KOPT-K1 (cell line): ENCODE results near the gene ZNF512B.
"Not testable (repeated sequence)": the region's sequence is repeated elsewhere in the genome, so short reads cannot be mapped to it uniquely, and the experiment has no call there.

Source experiments
- H3K27ac ChIP-seq: fragments of 200-600 bp; sonication (generic); 2 replicates; pipeline ENCODE4 v1.5.1; 2016; ENCODE audit warnings: antibody characterized with exemption, mild to moderate bottlenecking, low read depth, low read length; ENCODE audit not compliant: poor library complexity, severe bottlenecking
- H3K36me3 ChIP-seq: fragments of 200-600 bp; sonication (generic); 2 replicates; pipeline ENCODE4 v1.5.1; 2017; ENCODE audit warnings: antibody characterized with exemption, mild to moderate bottlenecking, low read length, moderate library complexity; ENCODE audit not compliant: insufficient read depth
- H3K9me3 ChIP-seq: fragments of 200-600 bp; sonication (generic); 2 replicates; pipeline ENCODE4 v1.5.1; 2017; ENCODE audit warnings: antibody characterized with exemption, low read length, mild to moderate bottlenecking; ENCODE audit not compliant: insufficient read depth, poor library complexity, severe bottlenecking

The ZNF512B gene

DNA sequence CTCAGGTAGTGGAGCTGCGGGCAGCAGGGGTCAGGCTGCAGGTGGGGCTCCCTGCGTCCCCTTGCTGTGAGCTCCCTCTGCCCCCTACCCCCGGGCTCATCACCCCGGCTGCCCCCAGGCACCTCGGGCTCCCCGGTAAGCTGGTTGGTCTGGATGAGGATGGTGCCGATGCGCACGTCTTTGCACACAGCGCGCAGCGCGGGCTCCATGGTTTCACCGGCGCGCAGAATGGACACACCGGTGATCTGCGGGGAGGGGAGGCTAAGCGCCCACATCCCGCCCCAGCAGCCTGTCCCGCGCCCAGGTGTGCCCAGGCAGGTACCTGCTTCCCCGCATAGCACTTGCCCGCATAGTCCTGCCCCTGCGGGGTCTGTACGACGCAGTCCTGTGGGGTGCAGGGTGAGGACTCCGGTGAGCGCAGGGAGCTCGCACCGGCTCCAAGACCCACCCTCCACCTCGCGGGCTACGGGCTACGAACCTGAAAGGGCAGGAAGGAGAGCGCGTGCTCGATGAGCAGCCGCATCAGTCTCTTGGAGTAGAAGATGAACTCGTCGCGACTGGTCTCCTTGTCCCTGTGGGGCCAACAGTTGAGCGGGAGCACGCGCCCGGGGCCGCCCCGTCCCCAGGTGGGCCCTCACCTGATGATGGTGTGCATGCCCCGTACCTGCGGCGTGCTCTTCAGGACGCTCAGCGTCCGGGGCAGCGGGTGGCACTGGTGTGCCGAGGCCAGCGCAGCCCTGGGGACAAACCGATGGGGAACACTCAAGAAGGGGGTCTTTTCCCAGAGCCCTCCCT lies 29.1 kb downstream of the ZNF512B start:
- no peaks in the 10 kb centered on the region for H3K9me3 ChIP-seq
- H3K36me3 ChIP-seq: peaks cover 68% of the 10 kb centered on the region
- H3K27ac ChIP-seq: no peak overlapping the region

DNA sequence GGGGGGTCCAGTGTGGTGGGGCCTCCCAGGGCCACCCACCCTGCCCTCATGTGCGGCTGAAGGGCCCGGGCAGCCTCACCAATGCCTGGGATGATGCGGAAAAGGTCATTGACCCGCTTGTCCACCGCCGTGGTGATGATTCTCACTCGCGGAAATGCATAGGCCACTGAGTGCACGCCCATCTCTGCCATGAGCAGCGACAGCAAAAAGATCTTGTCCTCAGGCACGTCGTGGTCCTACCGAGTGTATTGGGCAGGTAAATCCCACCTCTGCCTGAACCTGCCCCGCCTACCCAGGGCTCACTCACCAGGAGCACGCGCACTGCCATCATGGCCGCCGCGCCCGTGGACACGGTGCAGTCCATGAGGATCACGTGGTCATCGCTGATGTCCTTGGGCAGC lies 29.7 kb downstream of the ZNF512B start:
- no peak overlapping the region for H3K27ac ChIP-seq
- H3K36me3 ChIP-seq: peaks cover 68% of the 10 kb centered on the region
- H3K9me3 ChIP-seq: no peaks in the 10 kb centered on the region

DNA sequence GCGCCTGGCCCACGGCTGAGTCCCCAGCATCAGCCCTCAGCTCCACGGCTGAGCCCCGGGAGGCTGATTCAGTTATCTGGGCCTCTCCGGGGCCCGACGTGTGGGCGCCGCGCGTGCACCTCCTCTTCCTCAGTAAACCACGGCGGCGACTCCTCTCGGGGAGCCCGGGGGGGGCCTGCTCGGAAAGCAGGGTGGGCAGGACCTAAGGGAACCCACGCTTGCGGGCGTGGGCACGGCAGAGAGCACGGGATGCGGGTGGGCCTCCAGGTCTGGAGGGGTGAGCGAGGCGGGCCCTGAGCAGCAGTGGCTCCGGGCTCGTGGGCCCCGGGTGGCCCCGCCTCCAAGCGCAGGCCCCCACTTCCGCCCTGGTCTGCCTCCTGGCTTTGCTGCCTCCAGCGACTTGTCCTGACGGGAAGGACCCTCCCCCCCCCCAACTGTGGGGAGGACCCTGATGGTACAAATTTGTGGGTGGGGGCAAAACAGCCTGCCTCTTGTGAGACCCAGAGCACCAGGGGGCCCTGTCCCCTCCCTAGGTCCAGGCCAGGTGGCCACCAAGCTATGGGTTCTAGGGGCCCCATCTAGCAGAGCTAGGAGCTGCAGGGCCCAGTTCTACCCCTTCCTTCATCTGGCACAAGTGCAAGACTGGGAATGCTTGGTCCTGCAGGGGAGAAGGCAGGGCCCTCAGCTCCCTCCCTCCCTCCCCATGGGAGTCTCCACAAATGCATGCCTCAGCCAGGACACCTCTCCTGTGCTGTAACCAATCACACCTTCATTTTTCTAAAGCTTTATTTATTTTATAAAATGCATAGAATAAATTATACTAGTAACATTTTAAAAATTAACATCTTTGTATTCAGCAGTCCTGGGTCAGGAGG lies 30.4 kb downstream of the ZNF512B start:
- H3K27ac ChIP-seq: no peak overlapping the region
- peaks cover 68% of the 10 kb centered on the region for H3K36me3 ChIP-seq
- no peaks in the 10 kb centered on the region for H3K9me3 ChIP-seq

DNA sequence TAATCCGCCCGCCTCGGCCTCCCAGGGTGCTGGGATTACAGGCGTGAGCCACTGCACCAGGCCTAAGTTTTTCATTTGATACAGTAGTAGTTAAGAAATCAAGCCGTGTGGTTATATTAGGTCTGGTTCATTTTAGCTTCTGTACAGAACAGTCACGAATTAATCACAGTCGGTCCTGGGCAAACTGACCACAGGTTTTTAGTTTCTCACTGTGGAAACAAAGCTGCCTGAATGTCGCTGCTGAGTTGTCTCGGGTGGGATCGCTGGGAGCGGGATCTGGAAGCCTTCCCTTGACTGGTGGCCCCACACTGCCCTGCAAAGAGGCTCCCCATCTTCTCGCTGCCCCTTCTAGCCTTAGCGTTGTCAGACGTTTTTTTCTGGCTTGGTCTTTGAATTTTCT lies 32.1 kb downstream of the ZNF512B start:
- no peaks in the 10 kb centered on the region for H3K9me3 ChIP-seq
- H3K27ac ChIP-seq: no peak overlapping the region
- peaks cover 68% of the 10 kb centered on the region for H3K36me3 ChIP-seq

DNA sequence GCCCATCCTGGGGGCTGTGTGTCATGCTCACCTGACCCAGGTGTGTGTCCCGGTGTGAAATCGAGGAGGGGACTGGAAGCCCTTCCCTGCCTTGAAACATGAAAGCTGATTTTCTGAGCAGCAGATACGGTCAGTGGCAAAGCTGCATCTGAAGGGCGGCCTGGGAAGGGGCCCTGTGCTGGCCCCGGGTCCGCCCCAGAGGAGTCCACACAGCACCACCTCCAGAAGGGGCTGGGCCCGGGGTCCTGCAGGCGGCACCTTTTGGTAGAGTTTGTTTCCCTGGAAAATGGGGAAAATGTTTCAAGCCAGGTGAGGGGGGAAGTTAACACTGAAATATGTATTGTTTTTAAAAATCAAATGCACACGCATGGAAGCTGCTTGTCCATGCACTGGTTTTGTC lies 34.3 kb downstream of the ZNF512B start:
- Histone ChIP-seq H3K27ac (no peak overlapping the region), H3K36me3 (peaks cover 76% of the 10 kb centered on the region), H3K9me3 (no peaks in the 10 kb centered on the region)

DNA sequence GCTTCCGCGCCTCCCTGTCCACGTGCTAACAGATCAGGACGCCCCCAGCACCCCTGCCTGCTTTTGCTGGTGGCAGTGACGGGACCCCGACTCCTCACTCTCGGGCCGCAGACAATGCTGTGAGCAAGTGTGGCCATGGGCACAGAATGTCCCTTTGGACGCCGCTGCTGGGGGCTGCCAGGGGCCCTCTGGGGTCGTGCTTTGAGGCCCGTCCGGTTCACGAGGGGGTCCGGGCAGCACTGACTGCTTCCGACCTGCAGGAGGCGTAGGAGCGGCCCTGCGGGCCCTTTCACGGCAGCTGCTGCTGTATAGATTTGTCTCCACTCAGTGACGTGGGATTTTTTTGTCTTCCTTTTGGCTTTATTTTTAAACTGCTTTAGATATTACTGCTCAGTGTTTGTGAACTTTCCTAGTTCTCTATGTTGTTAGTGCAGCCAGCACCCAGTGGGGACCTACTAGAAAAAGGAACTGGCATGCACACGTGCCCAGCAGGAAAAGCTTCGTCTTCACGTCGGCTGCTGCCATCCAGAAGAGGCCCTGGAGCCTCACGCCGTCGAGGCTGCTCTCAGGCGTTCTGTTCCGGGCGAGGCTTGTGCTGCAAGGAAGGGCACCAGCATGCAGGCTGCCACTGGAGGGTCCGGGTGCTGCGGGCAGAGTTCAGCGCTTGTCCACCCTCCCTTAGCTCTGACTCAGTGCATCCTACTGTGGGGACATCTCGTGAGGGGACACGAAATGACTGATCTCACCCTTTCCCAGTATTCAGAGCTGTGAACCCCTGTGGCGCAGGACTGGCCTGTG lies 35.3 kb downstream of the ZNF512B start:
- H3K36me3 ChIP-seq: peaks cover 79% of the 10 kb centered on the region
- no peaks in the 10 kb centered on the region for H3K9me3 ChIP-seq
- no peak overlapping the region for H3K27ac ChIP-seq

DNA sequence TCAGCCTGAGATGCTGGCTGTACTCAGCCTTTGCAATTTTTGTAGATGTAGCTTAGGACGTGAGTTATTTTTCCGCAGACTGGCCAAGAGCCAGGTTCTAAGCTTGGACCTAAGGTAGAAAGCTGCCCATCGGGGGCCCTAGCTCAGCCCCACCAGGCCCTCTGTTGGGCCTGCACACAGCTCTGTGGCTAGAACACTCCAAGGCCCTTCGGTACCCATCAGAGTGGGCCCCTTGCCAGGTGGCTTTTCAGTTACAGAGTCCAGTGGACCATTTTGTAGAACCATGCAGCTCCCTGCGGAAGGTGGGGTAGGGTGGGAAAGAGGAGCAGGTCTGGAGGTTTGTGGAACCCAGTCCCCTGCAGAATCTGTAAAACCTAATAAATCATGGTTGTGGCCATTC lies 36.1 kb downstream of the ZNF512B start:
- H3K27ac ChIP-seq: no peak overlapping the region
- H3K36me3 ChIP-seq: peaks cover 80% of the 10 kb centered on the region
- H3K9me3 ChIP-seq: no peaks in the 10 kb centered on the region

DNA sequence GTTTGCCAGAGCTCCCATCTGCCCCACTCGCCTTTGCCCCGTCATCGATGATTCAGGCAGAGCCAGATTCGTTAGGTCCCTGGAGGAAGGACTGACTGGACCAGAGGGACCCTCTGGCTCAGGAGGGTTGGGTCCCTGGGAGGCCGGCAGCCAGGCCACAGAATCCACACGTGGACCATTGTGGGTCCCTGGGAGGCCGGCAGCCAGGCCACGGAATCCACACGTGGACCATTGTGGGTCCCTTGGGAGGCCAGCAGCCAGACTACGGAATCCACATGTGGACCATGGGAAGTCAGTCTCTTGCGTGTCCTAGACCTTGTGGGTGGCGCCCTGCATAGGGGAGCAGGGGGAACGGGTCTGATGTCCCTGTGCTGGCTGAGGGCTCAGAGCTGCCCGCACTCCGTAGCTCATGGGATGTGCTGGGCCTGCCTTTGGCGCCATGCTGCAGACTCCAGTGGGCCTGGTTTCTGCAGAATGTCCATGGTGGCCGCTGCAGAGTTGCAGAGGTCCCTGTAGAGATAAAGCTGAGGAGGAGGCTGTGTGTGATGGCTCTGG lies 37.0 kb downstream of the ZNF512B start:
- peaks cover 89% of the 10 kb centered on the region for H3K36me3 ChIP-seq
- H3K9me3 ChIP-seq: no peaks in the 10 kb centered on the region
- no peak overlapping the region for H3K27ac ChIP-seq

DNA sequence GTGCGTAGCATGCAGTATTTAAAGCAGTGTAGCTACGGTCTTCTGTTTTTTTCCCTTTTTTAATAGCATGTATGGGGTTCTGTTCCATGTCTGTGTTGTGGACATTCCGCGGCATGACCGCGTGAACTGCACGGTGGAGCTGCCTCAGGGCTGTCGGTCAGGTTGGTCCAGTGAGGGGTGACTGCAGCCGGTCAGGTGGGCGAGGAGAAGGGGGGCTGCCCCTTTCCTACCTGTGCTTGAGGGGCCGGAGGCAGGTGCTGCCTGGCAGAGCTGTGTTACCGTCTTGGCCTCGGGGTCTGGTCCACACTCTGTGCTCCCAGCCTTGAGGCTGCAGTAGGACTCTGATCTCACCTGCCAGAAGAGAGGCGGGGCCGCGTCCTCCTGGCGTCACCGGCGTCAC lies 38.0 kb downstream of the ZNF512B start:
- Histone ChIP-seq H3K36me3 (peaks cover 94% of the 10 kb centered on the region), H3K27ac (no peak overlapping the region), H3K9me3 (no peaks in the 10 kb centered on the region)

DNA sequence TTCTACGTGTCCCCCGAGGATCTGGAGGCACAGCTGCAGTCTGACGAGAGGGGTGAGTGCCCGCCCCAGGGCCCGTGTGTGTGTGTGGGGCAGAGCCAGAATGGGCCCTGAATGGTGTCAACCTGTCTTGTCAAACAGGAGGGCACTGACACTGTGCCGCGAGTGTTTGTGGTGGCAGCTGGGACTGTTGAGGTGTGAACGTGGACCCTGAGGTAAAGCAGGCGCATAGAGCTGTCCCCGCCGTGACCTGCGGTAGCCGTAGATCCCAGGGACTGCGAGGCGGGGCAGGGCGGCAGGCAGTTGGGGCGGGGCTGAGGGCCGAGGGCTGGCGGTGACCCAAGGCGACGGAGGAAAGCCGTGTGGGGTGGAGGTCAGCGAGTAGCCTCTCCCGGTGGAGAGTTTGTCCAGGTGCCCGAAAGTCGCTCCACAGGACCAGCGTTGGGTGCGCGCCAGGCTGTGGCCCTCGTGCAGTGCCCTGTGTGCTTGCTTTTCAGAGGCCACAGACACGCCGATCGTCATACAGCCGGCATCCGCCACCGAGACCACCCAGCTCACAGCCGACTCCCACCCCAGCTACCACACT lies 38.7 kb downstream of the ZNF512B start:
- Histone ChIP-seq H3K36me3 (peaks cover 94% of the 10 kb centered on the region), H3K27ac (no peak overlapping the region), H3K9me3 (no peaks in the 10 kb centered on the region)

DNA sequence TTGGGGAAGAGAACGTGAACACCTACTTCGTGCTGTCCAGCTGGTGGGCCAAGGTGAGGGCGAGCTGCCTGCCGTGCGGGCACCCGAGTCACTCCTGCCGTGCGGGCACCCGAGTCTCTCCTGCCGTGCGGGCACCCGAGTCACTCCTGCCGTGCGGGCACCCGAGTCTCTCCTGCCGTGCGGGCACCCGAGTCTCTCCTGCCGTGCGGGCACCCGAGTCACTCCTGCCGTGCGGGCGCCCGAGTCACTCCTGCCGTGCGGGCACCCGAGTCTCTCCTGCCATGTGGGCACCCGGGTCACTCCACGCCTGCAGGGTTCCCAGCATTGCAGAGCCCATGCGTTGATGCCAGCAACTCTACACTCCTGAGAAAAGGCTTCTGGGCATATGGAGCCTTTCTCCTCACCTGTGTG lies 40.3 kb downstream of the ZNF512B start:
- H3K36me3 ChIP-seq: peaks cover 78% of the 10 kb centered on the region
- H3K9me3 ChIP-seq, H3K27ac ChIP-seq: not testable (repeated sequence)

DNA sequence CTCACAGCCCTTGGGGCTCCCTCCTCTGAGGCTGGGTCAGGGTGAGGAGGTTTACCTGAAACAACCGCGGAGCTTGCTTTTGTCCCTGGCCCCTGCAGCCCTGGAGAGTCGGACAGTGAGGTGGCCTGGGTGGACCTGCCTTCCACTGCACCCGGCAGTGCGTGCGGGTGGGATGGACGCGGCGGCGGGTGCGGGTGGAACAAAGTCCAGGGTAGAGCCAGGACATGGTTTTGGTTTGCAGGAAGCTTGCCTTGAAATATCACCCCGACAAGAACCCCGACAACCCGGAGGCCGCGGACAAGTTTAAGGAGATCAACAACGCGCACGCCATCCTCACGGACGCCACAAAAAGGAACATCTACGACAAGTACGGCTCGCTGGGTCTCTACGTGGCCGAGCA lies 40.7 kb downstream of the ZNF512B start:
- peaks cover 74% of the 10 kb centered on the region for H3K36me3 ChIP-seq
- no peaks in the 10 kb centered on the region for H3K9me3 ChIP-seq
- no peak overlapping the region for H3K27ac ChIP-seq

DNA sequence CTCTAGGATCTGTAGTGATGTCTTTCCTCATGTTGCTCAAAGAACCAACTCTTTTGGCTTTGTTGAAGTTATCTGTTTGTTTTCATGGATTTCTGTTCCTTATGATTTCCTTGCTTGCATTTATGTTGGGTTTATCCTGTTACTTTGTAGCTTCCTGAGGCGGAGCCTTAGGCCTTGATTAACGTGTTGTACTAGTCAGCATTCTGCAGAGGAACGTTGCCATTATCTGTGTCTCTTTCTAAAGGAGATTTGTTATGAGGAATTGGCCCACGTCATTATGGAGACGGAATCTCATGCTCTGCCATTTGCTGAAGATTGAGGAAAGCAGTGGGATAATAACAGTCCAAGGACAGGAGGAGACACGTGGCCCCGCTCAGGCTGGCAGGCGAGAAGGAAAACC lies 43.4 kb downstream of the ZNF512B start:
- peaks cover 47% of the 10 kb centered on the region for H3K36me3 ChIP-seq
- no peak overlapping the region for H3K27ac ChIP-seq
- H3K9me3 ChIP-seq: no peaks in the 10 kb centered on the region

DNA sequence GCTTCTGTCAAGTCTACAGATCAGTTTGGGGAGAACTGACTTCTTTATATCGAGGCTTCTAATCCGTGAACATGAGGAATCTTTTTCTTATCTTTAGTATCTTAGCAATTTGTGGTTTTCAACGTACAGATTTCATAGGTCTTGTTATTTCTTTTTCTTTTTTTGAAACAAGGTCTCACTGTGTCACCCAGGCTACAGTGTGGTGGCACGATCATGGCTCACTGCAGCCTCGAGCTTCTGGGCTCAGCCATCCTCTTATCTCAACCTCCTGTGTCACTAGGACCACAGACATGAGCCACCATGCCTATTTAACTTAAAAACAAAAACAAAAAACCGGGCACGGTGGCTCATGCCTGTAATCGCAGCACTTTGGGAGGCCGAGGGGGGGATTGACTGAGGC lies 45.5 kb downstream of the ZNF512B start:
- H3K36me3 ChIP-seq: peaks cover 32% of the 10 kb centered on the region
- H3K27ac ChIP-seq: no peak overlapping the region
- no peaks in the 10 kb centered on the region for H3K9me3 ChIP-seq
